Thyroid gland (tissue), 4 donors: Measurements from ENCODE around the gene INSYN2A.

Experiments
- CTCF ChIP-seq, 6 experiments: fragments of 200-600 bp in 3 of 6; fragments of 450-650 bp in 3 of 6; sonication (generic) in 3 of 6; IDR thresholded peaks; one replicate each; pipeline ENCODE4 v1.5.1; 2016 to 2019; ENCODE audit warnings: antibody characterized with exemption in 6 of 6, mild to moderate bottlenecking in 2 of 6, inconsistent platforms in 1 of 6, moderate library complexity in 1 of 6
- POLR2A ChIP-seq, 2 donors: fragments of 450-650 bp; IDR thresholded peaks; one replicate each; pipeline ENCODE4 v1.6.1; 2017; ENCODE audit warnings: antibody characterized with exemption in 2 of 2, mild to moderate bottlenecking in 2 of 2, moderate library complexity in 1 of 2

GRCh38 chr10:127197154-127197432, 702 bp upstream of the INSYN2A start:
- TF ChIP-seq CTCF (IDR thresholded peaks at IDR 0.05) = no peak
- no peak for TF ChIP-seq POLR2A (IDR thresholded peaks at IDR 0.05)
